Measurements from ENCODE around the gene JRKL. TPM values are rescaled to one million over a fixed set of nuclear protein-coding genes. Genes with fewer than 3 reads are reported as not detected.
"Not testable (repeated sequence)": the region's sequence is repeated elsewhere in the genome, so short reads cannot be mapped to it uniquely, and the experiment has no call there.

The JRKL gene
- total RNA-seq, 3 donors from 2014 or later, result 8.9 to 11.4 (median 9.4) TPM

- ATAC-seq (peak in 1 of 2 donors; percentile 41), DNase-seq (no peak)
- Mint-ChIP-seq H3K36me3 (ENCODE audit: insufficient read depth) (no peaks in the 10 kb centered on the region), H3K4me1 (ENCODE audit: low read depth) (peaks cover 8% of the 10 kb centered on the region), H3K9me3 (no peaks in the 10 kb centered on the region), H3K27me3 (ENCODE audit: low read depth) (peaks cover 37% of the 10 kb centered on the region), H3K4me3 (no peak overlapping the region)
Measured at GRCh38 chr11:96424693-96425092, 34.9 kb downstream of the JRKL start.

GRCh38 chr11:96430668-96431067, 40.9 kb downstream of the JRKL start:
- Mint-ChIP-seq H3K27me3 (ENCODE audit: low read depth) (peaks cover 41% of the 10 kb centered on the region), H3K36me3 (ENCODE audit: insufficient read depth) (no peaks in the 10 kb centered on the region)

GRCh38 chr11:96432654-96433053, 42.8 kb downstream of the JRKL start:
- not testable (repeated sequence) for DNase-seq; H3K9me3 Mint-ChIP-seq; H3K36me3 Mint-ChIP-seq (ENCODE audit: insufficient read depth); H3K4me1 Mint-ChIP-seq (ENCODE audit: low read depth); H3K4me3 Mint-ChIP-seq; ATAC-seq
- peaks cover 36% of the 10 kb centered on the region for H3K27me3 Mint-ChIP-seq (ENCODE audit: low read depth)

More at GRCh38 chr11:96430668-96431067, 40.9 kb downstream of the JRKL start:
- peaks cover 5% of the 10 kb centered on the region for H3K9me3 Mint-ChIP-seq
- H3K4me1 Mint-ChIP-seq (ENCODE audit: low read depth), result peaks cover 2% of the 10 kb centered on the region
- H3K4me3 Mint-ChIP-seq, result no peak overlapping the region
- ATAC-seq (no peak), DNase-seq (no peak)

Other genes with a start within 250 kb of the JRKL start
- 10 to 100 TPM; 27.3 to 29.8 (median 29.2) TPM for gene MAML2, start 46.8 kb upstream of the JRKL start, total RNA-seq
- 10 to 100 TPM; 17.6 to 23.8 (median 20.7) TPM for gene CCDC82, start 101 bp upstream of the JRKL start, total RNA-seq